SU-DHL-6 (cell line): ENCODE measurements around the gene MEF2C.

Experiments used
- H2AFZ ChIP-seq: fragments of 200-600 bp; sonication (generic); 2 replicates; pipeline ENCODE4 v1.6.1; 2014; ENCODE audit warnings: low read depth, mild to moderate bottlenecking, moderate library complexity, mixed read lengths, antibody characterized with exemption, low read length; ENCODE audit not compliant: severe bottlenecking
- H3F3A ChIP-seq: fragments of 200-600 bp; shearing (Covaris generic); 2 replicates; pipeline ENCODE4 v1.6.0; 2016; ENCODE audit warnings: antibody characterized with exemption, mild to moderate bottlenecking; ENCODE audit not compliant: insufficient read depth
- H3K27ac ChIP-seq: fragments of 200-600 bp; sonication (generic); 2 replicates; pipeline ENCODE4 v1.5.1; 2016; ENCODE audit warnings: low read depth, mild to moderate bottlenecking, low read length, moderate library complexity, mixed read lengths
- H3K27me3 ChIP-seq: fragments of 200-600 bp; sonication (generic), shearing (Covaris generic); 2 replicates; pipeline ENCODE4 v1.6.0; 2014; ENCODE audit warnings: mild to moderate bottlenecking, low read length
- H3K36me3 ChIP-seq: fragments of 200-600 bp; sonication (generic); 2 replicates; pipeline ENCODE4 v1.6.1; 2014; ENCODE audit warnings: mild to moderate bottlenecking, low read length, mixed read lengths
- H3K4me2 ChIP-seq: fragments of 300-600, 200-600 bp; shearing (Covaris generic), sonication (generic); 2 replicates; pipeline ENCODE4 v1.6.0; 2014; ENCODE audit warnings: low read length, low read depth, mild to moderate bottlenecking; ENCODE audit not compliant: poor library complexity, severe bottlenecking
- H3K4me3 ChIP-seq: fragments of 200-600 bp; sonication (generic); 2 replicates; pipeline ENCODE4 v1.5.1; 2014; ENCODE audit warnings: antibody characterized with exemption, low read length, mild to moderate bottlenecking, mixed read lengths; ENCODE audit not compliant: insufficient read depth, poor library complexity, severe bottlenecking
- H3K79me2 ChIP-seq: fragments of 200-600 bp; sonication (generic); 2 replicates; pipeline ENCODE4 v1.6.1; 2014; ENCODE audit warnings: mild to moderate bottlenecking, low read length, moderate library complexity; ENCODE audit not compliant: insufficient read depth
- H3K9ac ChIP-seq: fragments of 200-600 bp; sonication (generic); 2 replicates; pipeline ENCODE4 v1.7.0; 2014; ENCODE audit warnings: mild to moderate bottlenecking, low read length
- H3K9me2 ChIP-seq: fragments of 200-600 bp; sonication (generic); replicated peaks from 2 replicates; pipeline ENCODE4 v1.6.1; 2014; ENCODE audit warnings: low read length; ENCODE audit not compliant: insufficient read depth
- H3K9me3 ChIP-seq: fragments of 200-600 bp; sonication (generic); 2 replicates; pipeline ENCODE4 v1.6.1; 2014; ENCODE audit warnings: low read length, mixed read lengths; ENCODE audit not compliant: insufficient read depth
- H4K20me1 ChIP-seq: fragments of 200-600 bp; sonication (generic); 2 replicates; pipeline ENCODE4 v1.6.1; 2014; ENCODE audit warnings: low read depth, mild to moderate bottlenecking, antibody characterized with exemption, low read length, moderate library complexity, mixed read lengths
- CTCF ChIP-seq: fragments of 200-600 bp; sonication (generic); IDR thresholded peaks from one replicate; pipeline ENCODE4 v1.5.1; 2017; ENCODE audit warnings: antibody characterized with exemption, mild to moderate bottlenecking, low read length, moderate library complexity; ENCODE audit not compliant: insufficient read depth, poor library complexity, severe bottlenecking
- EZH2phosphoT487 ChIP-seq: fragments of 200-600 bp; sonication (generic), shearing (Covaris generic); conservative IDR thresholded peaks from 2 replicates; pipeline ENCODE4 v1.6.1; 2018; ENCODE audit warnings: mild to moderate bottlenecking, antibody characterized with exemption, low read length, moderate library complexity, mixed read lengths

The MEF2C gene

GRCh38 chr5:88899096-88899737 is 16.2 kb upstream of the MEF2C start:
- Histone ChIP-seq H4K20me1 (no peaks in the 10 kb centered on the region), H3F3A (no peaks in the 10 kb centered on the region), H3K9me3 (no peaks in the 10 kb centered on the region), H3K9ac (no peak overlapping the region), H3K27me3 (no peaks in the 10 kb centered on the region), H3K27ac (no peak overlapping the region), H3K9me2 (no peaks in the 10 kb centered on the region), H3K4me2 (no peak overlapping the region), H3K36me3 (no peaks in the 10 kb centered on the region), H3K4me3 (no peak overlapping the region), H2AFZ (no peak overlapping the region), H3K79me2 (no peaks in the 10 kb centered on the region)
- TF ChIP-seq CTCF (no peak), EZH2phosphoT487 (no peak)

- no peaks in the 10 kb centered on the region for H3F3A ChIP-seq
- H3K27me3 ChIP-seq: no peaks in the 10 kb centered on the region
- no peaks in the 10 kb centered on the region for H3K36me3 ChIP-seq
- no peak overlapping the region for H3K9ac ChIP-seq
- no peak overlapping the region for H3K27ac ChIP-seq
- H3K79me2 ChIP-seq: no peaks in the 10 kb centered on the region
- no peaks in the 10 kb centered on the region for H4K20me1 ChIP-seq
- no peak overlapping the region for H3K4me3 ChIP-seq
- no peaks in the 10 kb centered on the region for H3K9me3 ChIP-seq
- TF ChIP-seq EZH2phosphoT487 (no peak), CTCF (no peak)
- H2AFZ ChIP-seq: no peak overlapping the region
- no peaks in the 10 kb centered on the region for H3K9me2 ChIP-seq
- no peak overlapping the region for H3K4me2 ChIP-seq
Measured at GRCh38 chr5:88897748-88898147, 14.8 kb upstream of the MEF2C start.

- no peak overlapping the region for H3K4me2 ChIP-seq
- no peak overlapping the region for H3K4me3 ChIP-seq
- H3K9ac ChIP-seq: no peak overlapping the region
- no peak overlapping the region for H2AFZ ChIP-seq
- no peaks in the 10 kb centered on the region for H3K9me3 ChIP-seq
- H3K79me2 ChIP-seq: no peaks in the 10 kb centered on the region
- H3K27me3 ChIP-seq: no peaks in the 10 kb centered on the region
- TF ChIP-seq EZH2phosphoT487 (no peak), CTCF (no peak)
- no peaks in the 10 kb centered on the region for H4K20me1 ChIP-seq
- H3K27ac ChIP-seq: no peak overlapping the region
- no peaks in the 10 kb centered on the region for H3K36me3 ChIP-seq
- H3K9me2 ChIP-seq: no peaks in the 10 kb centered on the region
- no peaks in the 10 kb centered on the region for H3F3A ChIP-seq
Measured at GRCh38 chr5:88895681-88896501, 12.9 kb upstream of the MEF2C start.
